Measurements from ENCODE around the gene LHFPL6. TPM values are rescaled to one million over a fixed set of nuclear protein-coding genes. Genes with fewer than 3 reads are reported as not detected.

The LHFPL6 gene
- total RNA-seq, 1 experiment from 2014 or later: 25.7 TPM

DNA sequence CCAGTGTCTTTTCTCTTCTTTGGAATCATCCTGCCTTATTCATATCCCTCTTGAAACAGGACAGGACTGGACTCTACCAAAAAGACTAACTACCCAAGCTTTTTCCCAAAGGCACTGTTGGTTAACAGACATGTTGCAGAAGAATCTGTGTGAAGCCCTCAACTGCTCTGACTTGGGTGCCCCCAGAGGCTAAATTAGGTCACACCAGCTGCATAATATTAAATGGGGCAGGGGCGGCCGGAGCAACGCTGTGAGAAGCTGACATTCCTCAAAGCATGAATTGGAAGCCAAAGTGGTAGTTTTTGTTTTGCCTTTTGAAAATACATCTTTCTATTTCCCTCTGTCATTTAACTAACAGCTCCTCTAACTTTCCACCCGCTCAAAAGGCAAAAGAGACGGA, 185.9 kb downstream of the LHFPL6 start:
- no peaks in the 10 kb centered on the region for H3K27me3 ChIP-seq (ENCODE audit: control insufficient read depth, insufficient read depth, low read length)
- H3K4me3 ChIP-seq (ENCODE audit: low read depth in 2 of 2, low read length in 2 of 2): no peak overlapping the region
- CTCF ChIA-PET: no interaction called here
- TF ChIP-seq REST (IDR thresholded peaks at IDR 0.05; ENCODE audit: insufficient read depth in 1 of 2, low read depth in 2 of 2, low read length in 1 of 2): no peak
- peak; percentile 27; the same call in 1 of the 2 replicates for TF ChIP-seq CTCF (IDR thresholded peaks at IDR 0.05)
- ATAC-seq (no peak), DNase-seq (ENCODE audit: low read depth, low spot score) (no peak)
- no peak overlapping the region for H3K27ac ChIP-seq (ENCODE audit: low read length)
- BruUV-seq (replicated peaks): no TSS peak
- POLR2A ChIA-PET: no interaction called here
- in situ Hi-C loops (cut with HindIII; ENCODE audit: low pct_unique_long_range_greater_than_20kb, low sequenced_read_pairs) (no loop called here), intact Hi-C loops (cut with micrococcal nuclease; ENCODE audit: unreplicated experiment) (loop anchor here (5.0 kb wide), 1 partner anchor 195 kb away; no protein-coding TSS in a partner anchor)
- no peaks in the 10 kb centered on the region for H3K36me3 ChIP-seq (ENCODE audit: control insufficient read depth, insufficient read depth, low read length)
- H3K9me3 ChIP-seq (ENCODE audit: control insufficient read depth, insufficient read depth, low read depth, low read length): no peaks in the 10 kb centered on the region
- no peaks in the 10 kb centered on the region for H3K4me1 ChIP-seq (ENCODE audit: control insufficient read depth, insufficient read depth, low read length)

- ATAC-seq (no peak; the same call in 1 of the 2 replicates), DNase-seq (ENCODE audit: low read depth, low spot score) (no peak)
- CTCF ChIA-PET: interaction anchor here (0.7 to 0.8 kb wide), 2 partner anchors 184 to 186 kb away, joined by 4 to 5 read pairs; no protein-coding TSS in a partner anchor
- no peaks in the 10 kb centered on the region for H3K4me1 ChIP-seq (ENCODE audit: control insufficient read depth, insufficient read depth, low read length)
- in situ Hi-C loops (cut with HindIII; ENCODE audit: low pct_unique_long_range_greater_than_20kb, low sequenced_read_pairs): no loop called here
- H3K27ac ChIP-seq (ENCODE audit: low read length): no peak overlapping the region
- H3K36me3 ChIP-seq (ENCODE audit: control insufficient read depth, insufficient read depth, low read length): no peaks in the 10 kb centered on the region
- intact Hi-C loops (cut with micrococcal nuclease; ENCODE audit: unreplicated experiment): loop anchor here (5.0 kb wide), 1 partner anchor 197 kb away; no protein-coding TSS in a partner anchor
- peak; percentile 66 for TF ChIP-seq CTCF (IDR thresholded peaks at IDR 0.05)
- TF ChIP-seq SIN3A (IDR thresholded peaks at IDR 0.05; ENCODE audit: borderline replicate concordance, insufficient read depth, low read depth, low read length): no peak
- TF ChIP-seq REST (IDR thresholded peaks at IDR 0.05; ENCODE audit: insufficient read depth in 1 of 2, low read depth in 2 of 2, low read length in 1 of 2): no peak
- no TSS peak for BruUV-seq (replicated peaks)
- POLR2A ChIA-PET: no interaction called here
- no peaks in the 10 kb centered on the region for H3K27me3 ChIP-seq (ENCODE audit: control insufficient read depth, insufficient read depth, low read length)
- H3K9me3 ChIP-seq (ENCODE audit: control insufficient read depth, insufficient read depth, low read depth, low read length): no peaks in the 10 kb centered on the region
- no peak overlapping the region for H3K4me3 ChIP-seq (ENCODE audit: low read depth in 2 of 2, low read length in 2 of 2)
Observed at GRCh38 chr13:39415008-39415802, 187.8 kb downstream of the LHFPL6 start.

Measured in Panc1 (cell line).